A673 (cell line): ENCODE measurements around the gene PDE11A.

ENCODE experiments used
- EZH2 ChIP-seq: fragments of 200-600 bp; sonication (generic); IDR thresholded peaks from 2 replicates; pipeline ENCODE4 v1.6.1; 2017; ENCODE audit warnings: borderline replicate concordance, low read depth, mild to moderate bottlenecking, mixed read lengths, antibody characterized with exemption, low read length; ENCODE audit not compliant: poor library complexity, severe bottlenecking
- TF ChIP-seq, protein P1 (sequence below): fragments of 300-800, 200-600 bp; sonication (generic); conservative IDR thresholded peaks from 2 replicates; pipeline ENCODE4 v1.5.1; 2017; ENCODE audit warnings: low read depth, mild to moderate bottlenecking, antibody characterized with exemption, low read length, moderate library complexity, mixed read lengths

DNA sequence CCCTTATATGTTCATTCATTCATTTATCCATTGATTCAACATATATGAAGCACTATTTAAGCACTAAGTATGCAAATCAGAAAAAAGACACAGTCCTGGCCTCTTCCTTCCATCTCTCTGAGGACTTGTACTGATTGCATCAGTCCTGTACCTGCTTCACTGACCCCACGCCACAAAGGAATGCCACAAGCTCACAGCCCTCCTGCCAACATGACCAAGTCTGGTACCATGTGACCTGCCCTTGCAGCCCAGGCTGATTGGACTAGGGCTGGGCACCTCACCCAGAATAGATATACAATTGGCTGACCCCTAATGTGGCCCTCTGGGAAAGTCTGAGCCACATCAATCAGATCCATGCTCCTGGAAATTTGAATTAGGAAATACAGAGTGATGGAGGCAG is 483.4 kb downstream of the PDE11A start:
- TF ChIP-seq, protein P1, sequence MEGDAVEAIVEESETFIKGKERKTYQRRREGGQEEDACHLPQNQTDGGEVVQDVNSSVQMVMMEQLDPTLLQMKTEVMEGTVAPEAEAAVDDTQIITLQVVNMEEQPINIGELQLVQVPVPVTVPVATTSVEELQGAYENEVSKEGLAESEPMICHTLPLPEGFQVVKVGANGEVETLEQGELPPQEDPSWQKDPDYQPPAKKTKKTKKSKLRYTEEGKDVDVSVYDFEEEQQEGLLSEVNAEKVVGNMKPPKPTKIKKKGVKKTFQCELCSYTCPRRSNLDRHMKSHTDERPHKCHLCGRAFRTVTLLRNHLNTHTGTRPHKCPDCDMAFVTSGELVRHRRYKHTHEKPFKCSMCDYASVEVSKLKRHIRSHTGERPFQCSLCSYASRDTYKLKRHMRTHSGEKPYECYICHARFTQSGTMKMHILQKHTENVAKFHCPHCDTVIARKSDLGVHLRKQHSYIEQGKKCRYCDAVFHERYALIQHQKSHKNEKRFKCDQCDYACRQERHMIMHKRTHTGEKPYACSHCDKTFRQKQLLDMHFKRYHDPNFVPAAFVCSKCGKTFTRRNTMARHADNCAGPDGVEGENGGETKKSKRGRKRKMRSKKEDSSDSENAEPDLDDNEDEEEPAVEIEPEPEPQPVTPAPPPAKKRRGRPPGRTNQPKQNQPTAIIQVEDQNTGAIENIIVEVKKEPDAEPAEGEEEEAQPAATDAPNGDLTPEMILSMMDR = no peak
- no peak for TF ChIP-seq EZH2
